HG03571 (cell line): Measurements from ENCODE around the gene AGPAT4.

Experiments used
- ATAC-seq: cut with Tn5 transposase; IDR thresholded peaks from one replicate; pipeline ENCODE4 v1.9.1; 2021; ENCODE audit not compliant: unreplicated experiment

AGPAT4 gene

GRCh38 chr6:161284653-161285052, 10.8 kb upstream of the AGPAT4 start:
- ATAC-seq: no peak

DNA sequence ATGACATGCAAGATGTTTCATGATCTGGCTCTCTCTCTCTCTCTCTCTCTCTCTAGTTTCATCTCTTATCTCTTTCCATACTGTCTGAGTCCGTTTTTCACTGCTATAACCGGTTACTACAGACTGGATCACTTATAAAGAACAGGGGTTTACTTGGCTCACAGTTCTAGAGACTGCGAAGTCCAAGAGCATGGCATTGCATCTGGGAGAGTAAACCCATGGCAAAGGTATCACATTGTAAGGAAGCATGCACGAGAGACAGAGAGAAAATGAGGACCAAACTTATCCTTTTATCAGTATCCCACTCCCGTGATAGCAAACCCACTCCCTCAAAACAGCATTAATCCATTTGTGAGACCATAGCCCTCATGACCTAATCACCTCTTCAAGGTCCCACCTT, 7.2 kb upstream of the AGPAT4 start:
- ATAC-seq: no peak

DNA sequence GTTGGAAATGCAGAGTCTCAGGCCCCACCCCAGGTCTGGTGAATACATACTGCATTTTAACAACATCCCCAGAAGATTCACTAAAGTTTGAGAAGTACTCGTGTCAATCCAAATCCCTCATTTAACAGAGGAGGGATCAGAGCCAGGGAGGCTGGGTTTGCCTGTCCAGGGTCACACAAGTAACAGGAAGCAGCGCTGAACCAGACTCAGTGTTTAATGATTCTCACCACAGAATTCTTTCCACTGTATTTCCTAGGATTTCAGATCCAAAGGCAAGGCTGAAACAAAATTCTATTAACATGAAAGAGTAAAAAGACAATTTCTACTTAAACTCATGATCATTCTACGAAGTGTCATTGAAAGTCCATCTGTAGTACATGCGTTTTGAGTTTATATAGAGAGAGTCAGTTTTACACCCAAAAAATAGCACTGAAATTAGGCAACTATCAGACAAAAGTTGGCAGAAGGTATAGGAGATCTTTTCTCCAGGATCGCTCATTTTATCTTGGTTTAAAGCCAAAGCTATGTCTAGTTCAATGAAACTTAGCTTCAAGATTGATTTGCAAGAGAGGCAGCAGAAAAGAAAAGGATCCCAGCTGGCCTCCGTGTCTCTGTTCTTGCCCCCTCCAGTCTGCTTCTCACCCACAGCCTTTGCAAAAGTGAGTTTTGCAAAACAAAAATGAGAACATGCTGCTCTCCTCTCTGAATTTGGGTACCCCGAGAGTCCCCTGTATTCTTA, 6.0 kb upstream of the AGPAT4 start:
- ATAC-seq: no peak

GRCh38 chr6:161276605-161277155, 2.8 kb upstream of the AGPAT4 start:
- ATAC-seq: no peak

DNA sequence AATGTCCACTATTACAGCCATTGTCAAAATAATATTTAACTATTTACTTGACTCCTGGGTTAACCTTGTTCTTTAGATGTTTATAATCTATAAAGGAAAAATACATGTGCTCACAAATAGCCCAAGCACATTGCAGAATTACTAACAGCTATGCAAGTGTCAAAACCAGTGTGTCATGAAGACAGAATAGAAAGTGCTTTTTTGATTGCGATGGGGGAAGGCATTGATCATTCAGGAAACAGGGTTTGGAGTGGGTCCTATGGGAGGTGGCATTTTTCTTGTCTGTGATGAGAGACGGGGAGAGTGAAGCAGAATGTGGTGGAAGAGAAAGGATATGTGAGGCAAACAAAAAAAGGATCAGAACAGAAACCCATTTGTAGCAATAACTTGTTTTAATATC, 1.0 kb upstream of the AGPAT4 start:
- no peak for ATAC-seq

- no peak for ATAC-seq
Measured at GRCh38 chr6:161274488-161274858, 612 bp upstream of the AGPAT4 start.

DNA sequence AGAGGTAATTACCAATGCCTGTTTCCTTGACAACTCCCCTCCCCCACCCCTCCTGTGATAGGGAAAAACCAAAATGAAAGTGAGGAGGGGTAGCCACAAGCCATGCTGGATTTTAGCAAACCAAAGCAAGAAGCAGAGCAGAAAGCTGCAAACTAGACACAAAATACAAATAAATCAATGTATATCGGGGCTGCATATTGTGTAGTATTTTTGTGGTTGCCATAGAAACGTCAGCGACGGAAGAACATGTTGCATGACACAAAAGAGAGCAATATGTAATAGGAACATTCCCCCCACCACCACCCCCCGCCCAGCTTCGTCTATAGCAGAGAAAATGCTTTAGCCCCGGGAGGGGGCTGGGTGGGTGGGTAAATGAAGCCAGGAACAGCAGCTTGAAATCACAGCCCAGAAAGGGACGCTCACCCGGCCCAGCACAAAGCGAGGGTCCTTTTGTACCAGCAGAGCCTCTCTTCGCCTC, 548 bp downstream of the AGPAT4 start:
- ATAC-seq: no peak

DNA sequence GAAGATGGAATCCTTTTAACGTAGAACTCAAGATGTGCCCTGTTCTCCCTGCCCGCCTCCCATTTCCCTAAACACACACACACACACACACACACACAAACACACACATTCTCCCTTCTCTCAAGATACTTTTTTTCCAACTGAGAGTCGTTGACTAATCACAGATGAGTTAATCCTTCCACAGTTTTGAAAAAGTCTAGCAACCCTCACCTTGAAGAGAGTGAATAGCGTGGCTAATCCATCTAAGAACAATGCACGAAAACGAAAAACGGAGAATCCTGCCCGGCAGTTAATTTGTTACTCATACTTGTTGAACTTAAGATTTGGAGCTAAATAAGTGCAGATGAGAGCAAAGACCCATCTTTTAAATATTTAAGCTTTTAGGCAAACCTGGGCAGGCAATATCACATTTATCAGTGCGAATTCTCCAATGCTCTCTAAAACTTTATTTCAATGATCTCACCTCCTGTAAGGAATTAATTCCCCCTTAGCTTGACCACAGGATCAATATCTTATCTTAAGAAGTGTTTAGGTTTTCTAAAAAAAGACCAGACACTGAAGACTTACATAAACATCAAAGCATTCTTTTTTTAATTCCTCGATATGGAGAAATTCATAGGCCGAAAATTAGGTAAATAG, 1.1 kb downstream of the AGPAT4 start:
- ATAC-seq: no peak

- ATAC-seq: no peak
Measured at GRCh38 chr6:161271343-161272030, 2.4 kb downstream of the AGPAT4 start.

DNA sequence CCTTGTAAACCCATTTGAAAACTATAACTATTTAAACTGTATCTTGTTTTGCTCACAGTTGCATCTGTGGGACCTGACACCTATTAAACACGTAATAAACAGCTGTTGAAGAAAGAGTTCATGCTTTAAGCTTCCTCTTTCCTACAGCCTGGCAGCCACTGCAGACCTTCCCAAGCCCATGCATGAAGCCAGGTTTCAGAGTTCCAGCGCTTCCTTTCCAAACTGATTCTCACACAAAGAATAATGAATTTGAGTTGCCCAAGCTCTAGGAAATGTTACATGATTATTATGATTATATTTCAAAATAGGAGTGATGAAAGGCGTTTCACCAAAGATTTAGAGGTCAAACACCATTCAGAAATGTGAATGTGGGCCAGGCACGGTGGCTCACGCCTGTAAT, 3.7 kb downstream of the AGPAT4 start:
- no peak for ATAC-seq

- ATAC-seq: no peak
Measured at GRCh38 chr6:161269310-161269709, 4.6 kb downstream of the AGPAT4 start.

- no peak for ATAC-seq
Measured at GRCh38 chr6:161268531-161269210, 5.2 kb downstream of the AGPAT4 start.

- no peak for ATAC-seq
Measured at GRCh38 chr6:161266513-161267230, 7.2 kb downstream of the AGPAT4 start.

DNA sequence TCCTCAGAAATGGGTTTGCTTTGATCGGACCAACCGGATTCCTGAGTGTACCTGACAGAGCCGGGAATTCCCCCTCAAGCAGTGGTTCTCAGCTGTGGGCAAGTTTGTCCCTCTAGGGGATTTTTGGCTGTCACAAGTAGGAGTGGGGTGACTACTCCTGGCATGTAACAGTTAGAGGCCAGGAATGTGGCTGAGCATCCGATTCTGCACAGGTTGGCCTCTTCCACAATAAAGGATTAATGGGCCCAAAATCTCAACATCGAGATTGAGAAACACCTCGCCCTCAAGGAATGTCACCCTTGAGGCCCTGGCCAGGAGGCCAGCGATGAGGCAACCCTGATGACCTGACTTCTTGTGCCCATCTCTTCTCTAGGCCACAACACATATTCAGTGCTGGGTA, 7.9 kb downstream of the AGPAT4 start:
- ATAC-seq: no peak

GRCh38 chr6:161265554-161265953, 8.3 kb downstream of the AGPAT4 start:
- no peak for ATAC-seq

DNA sequence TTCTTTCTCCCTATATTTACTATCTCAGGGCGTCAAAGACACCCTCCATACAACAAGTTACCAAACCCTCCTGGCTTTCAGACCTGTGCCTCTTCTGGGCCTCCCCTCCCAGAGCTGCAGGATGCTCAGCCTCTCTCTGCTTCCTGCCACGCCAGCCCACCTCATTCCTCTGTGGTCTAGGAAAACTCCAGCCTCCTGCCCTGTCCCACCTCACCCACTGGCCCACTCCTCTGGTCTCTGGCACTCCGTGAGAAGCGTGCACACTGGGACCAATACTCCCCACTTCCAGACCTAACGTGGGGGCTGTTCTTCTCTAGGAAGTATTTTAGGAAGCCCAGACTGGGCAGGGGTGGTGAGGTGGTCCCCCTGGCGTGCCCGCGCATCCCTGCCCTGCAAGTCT, 9.7 kb downstream of the AGPAT4 start:
- no peak for ATAC-seq

GRCh38 chr6:161261816-161262215, 12.0 kb downstream of the AGPAT4 start:
- ATAC-seq: no peak

GRCh38 chr6:161261325-161261724, 12.5 kb downstream of the AGPAT4 start:
- no peak for ATAC-seq

DNA sequence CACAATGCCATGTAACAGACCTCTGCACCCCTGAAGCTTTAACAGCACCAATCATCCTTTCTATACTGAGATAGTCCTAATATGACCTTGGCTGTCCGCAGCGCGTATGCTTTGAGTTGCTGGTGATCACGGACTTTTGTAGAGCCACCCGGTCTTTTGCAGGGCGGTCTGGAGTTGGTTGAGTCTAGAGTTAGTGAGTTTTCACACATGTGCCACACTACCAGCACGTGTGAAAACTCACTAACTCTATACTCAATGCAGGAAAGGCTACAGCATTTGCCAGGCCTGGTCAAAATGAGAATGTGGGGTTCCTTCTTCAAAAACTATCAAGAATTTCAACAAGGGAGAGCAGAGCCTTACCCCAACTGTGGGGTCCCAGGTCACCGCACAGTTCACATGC, 14.6 kb downstream of the AGPAT4 start:
- ATAC-seq: no peak

- ATAC-seq: no peak
Measured at GRCh38 chr6:161257793-161258457, 15.9 kb downstream of the AGPAT4 start.
